Myocyte (in vitro differentiated cells): ENCODE measurements around the gene DNM3. TPM values are rescaled to one million over a fixed set of nuclear protein-coding genes. Genes with fewer than 3 reads are reported as not detected.

Experiments used
- DNase-seq: peaks from one replicate; pipeline ENCODE4 v3.0.0-alpha.2; 2012; ENCODE audit warnings: low read depth
- total RNA-seq: library from RNA; depleted of rRNA; stranded (reverse); fragments of >200 nt; gene quantifications from 2 replicates; pipeline ENCODE4 v1.2.3, GENCODE V29; 2014

The DNM3 gene
- total RNA-seq, 1 donor from 2014 or later, result 0.62 TPM

DNA sequence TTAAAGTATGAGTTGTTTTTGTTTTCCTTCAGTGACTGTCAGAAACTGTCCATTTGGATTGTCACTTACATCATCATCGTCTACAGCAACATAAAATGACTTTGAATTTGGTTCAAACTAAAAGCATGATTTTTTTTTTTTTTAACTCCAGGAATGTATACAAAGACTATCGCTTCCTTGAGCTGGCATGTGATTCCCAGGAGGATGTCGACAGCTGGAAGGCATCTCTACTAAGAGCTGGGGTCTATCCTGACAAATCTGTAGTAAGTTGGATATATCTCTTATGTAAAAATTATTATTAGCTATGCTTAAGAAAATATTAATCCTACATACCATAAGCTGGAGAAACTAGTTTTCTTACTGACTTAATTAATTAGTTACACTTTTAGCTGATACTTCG, 467.3 kb downstream of the DNM3 start:
- no peak for DNase-seq

GRCh38 chr1:172320733-172321132, 479.4 kb downstream of the DNM3 start:
- peak; percentile 21 for DNase-seq

DNA sequence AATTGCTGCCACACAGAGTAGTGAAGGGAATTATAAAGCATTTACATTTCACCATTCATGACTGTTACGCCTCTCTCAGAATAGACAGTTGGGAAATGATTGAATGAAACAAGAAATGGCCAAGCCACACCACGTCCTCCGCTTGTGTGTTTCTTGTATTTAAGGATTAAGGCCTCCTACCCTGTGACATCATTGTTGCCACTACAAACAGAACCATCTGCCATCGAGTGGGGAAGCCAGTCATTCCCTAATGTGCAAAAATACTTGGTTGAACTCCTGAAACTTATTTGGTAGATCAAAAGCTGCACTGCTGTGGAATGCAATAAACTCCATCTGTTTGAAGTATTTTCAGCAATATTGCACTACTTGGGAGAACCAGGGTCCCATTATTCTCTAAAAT, 480.2 kb downstream of the DNM3 start:
- DNase-seq, result peak; percentile 82

DNA sequence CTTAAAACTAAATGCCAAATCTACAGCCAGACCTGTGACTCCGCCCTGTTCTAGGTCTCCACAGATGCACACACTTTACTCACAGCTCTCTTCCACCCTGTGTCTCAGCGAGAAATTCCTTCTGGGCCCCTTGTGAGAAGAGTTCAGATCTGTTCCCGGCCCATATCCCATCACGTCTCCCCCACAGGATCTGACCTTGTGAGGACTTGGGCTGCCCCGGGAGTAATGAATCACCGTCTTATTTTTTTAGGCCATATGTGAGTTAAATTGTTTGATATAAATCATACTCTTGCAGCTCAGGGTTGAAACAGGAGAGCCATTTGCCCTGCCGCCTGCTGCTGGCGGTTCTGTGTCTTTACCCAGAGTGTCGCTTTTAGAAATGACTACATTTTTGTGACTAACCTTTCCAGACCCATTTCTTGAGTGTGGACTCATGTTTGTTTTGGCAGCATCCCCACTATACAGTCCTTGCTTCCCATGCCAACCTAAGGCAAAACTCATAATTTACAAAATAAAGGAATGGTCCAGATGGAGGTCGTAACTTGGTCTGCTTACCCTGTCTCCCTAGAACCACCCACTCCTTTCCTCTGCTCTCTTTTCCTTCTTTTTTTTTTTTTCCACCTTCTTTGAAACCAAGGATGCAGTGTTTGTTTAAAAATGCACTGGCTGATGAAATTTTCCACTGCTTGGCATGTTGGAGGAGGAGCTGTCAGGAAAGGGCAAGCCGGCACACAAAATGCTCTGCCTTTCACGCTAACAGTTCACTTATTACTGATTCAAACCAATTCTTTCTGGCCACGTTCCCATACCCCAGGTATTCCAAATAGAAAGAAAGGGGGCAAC, 481.1 kb downstream of the DNM3 start:
- DNase-seq, result peak; percentile 85

- DNase-seq, result no peak
Observed at GRCh38 chr1:172323686-172324085, 482.4 kb downstream of the DNM3 start.

DNA sequence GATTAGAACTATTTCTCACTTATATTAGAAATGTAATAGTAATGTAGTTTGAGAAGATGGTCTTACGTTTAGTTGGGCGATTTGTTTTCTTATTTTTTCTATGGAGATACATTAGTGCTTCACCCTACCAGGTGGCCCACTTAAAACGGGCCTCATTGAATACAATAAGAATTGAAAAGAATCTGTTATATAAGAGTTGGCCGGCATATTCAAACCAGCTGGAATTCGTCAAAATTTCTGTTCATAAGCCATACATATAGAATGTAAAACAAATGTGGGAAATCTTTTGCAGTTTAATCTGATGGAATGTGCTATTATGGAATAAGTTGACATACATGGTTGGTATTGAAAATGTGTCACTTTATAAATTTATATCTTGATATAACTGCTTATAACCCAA, 482.8 kb downstream of the DNM3 start:
- DNase-seq, result no peak

- no peak for DNase-seq
Observed at GRCh38 chr1:172324761-172325160, 483.5 kb downstream of the DNM3 start.

DNA sequence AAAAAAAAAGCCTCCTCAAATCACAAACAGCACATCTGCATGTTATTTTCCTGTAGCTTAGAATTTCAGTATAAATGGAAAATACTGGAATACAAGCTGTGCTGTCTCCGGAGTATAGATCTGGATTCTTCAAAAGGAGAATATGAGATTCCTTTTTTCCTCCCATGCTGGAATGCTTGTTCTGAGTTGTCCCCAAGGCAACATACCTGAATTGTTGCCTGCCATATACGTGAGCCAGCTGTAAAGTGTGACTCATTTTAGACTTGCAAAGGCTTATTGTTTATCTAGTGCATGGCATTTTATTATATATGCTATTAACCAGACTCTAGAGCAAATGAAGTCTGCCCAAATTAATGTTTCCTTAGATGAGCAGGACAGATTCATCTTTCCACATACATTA, 484.2 kb downstream of the DNM3 start:
- no peak for DNase-seq

DNA sequence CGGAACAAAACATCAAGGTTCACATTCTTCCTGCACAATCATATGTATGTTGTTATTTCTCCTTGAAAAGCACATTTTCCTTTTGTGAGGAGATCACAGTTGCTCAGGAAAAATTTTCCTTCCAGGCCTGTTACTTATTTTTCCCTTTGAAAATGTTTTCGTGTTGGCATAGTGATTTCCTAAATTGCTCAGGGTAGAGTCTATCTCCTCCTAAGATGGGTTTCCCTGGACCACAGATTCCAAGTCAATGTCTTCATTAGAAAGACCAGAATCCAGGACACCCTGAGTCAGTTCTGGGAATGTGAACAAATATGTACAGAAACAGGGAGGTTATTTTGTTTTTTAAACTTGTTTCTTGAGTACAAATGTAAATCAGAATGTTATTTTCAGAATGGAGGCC, 484.8 kb downstream of the DNM3 start:
- no peak for DNase-seq

- no peak for DNase-seq
Observed at GRCh38 chr1:172328266-172328665, 487.0 kb downstream of the DNM3 start.

DNA sequence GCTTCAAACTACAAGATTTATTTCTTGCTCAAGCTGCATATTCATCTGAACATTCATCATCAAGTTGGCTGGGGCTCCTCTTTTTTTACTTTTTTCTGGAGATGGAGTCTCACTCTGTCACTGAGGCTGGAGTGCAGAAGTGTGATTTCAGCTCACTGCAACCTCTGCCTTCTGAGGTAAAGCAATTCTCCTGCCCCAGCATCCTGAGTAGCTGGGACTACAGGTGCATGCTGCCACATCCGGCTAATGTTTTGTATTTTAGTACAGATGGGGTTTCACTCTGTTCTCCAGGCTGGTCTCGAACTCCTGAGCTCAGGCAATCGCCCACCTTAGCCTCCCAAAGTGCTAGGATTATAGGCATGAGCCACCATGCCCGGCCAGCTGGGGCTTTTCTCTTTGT, 490.9 kb downstream of the DNM3 start:
- no peak for DNase-seq

- no peak for DNase-seq
Observed at GRCh38 chr1:172335377-172335776, 494.1 kb downstream of the DNM3 start.

GRCh38 chr1:172338295-172338735, 497.0 kb downstream of the DNM3 start:
- no peak for DNase-seq

DNA sequence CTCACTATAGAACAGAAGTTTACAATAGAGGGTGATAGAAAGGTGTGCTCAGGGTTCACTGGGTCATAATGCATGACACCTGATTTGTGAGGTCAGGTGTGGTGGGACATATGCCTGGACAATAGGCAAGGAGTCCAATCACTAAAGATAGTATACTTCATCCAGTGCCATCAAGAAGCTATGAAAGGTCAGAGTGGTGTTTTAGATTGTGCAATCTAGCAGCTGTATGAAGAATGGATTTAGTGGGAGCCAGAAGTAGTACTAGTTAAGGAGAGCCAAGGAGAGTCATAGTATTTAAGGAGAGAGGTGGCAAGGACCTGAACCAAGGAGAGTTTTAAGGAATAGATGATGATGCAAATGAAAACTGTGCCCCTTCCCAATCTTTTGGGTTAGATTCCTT, 498.5 kb downstream of the DNM3 start:
- DNase-seq, result no peak

DNA sequence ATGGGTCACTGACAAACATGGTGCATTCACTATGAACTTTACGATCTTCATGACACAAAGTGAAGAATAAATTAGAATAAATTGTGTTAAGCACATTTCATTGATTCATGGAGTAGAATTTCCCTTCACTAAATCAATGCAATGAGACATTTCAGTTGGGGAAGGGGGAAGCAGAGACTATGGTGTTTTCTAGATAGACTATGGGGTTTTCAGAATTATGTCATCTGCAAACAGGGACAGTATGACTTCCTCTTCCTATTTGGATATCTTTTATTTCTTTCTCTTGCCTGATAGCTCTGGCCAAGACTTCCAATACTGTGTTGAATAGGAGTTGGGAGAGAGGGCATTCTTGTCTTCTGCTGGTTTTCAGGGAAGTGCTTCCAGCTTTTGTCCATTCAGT, 499.2 kb downstream of the DNM3 start:
- no peak for DNase-seq

GRCh38 chr1:172341697-172342096, 500.4 kb downstream of the DNM3 start:
- DNase-seq, result no peak

DNA sequence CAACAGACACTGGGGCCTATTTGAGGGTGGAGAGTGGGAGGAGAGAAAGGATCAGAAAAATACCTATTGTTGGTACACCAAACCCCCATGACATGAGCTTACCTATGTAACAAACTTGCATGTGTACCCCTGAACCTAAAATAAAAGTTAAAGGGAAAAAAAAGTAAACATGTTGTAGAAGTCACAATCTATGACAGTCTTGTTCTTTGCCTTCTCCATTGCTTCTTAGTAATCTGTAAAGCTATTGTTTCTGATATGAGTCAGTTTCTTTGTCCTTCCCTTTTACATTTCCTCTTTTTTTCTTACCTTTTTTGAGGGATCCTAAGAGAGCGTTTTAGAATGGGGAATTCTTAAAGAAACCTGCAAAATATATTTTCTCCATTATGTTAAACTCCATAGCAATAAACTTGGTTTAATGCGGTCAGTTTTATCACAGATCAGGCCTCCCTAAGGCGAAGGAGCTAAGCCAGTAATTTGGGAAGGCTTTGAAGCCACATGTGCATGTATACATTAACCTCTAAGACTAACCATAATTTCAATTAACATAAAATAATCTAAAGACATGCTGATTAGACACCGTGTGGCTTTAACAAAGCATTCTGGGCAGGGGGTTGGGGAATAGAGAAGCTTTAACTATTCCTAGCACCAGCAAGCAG, 501.4 kb downstream of the DNM3 start:
- no peak for DNase-seq

DNA sequence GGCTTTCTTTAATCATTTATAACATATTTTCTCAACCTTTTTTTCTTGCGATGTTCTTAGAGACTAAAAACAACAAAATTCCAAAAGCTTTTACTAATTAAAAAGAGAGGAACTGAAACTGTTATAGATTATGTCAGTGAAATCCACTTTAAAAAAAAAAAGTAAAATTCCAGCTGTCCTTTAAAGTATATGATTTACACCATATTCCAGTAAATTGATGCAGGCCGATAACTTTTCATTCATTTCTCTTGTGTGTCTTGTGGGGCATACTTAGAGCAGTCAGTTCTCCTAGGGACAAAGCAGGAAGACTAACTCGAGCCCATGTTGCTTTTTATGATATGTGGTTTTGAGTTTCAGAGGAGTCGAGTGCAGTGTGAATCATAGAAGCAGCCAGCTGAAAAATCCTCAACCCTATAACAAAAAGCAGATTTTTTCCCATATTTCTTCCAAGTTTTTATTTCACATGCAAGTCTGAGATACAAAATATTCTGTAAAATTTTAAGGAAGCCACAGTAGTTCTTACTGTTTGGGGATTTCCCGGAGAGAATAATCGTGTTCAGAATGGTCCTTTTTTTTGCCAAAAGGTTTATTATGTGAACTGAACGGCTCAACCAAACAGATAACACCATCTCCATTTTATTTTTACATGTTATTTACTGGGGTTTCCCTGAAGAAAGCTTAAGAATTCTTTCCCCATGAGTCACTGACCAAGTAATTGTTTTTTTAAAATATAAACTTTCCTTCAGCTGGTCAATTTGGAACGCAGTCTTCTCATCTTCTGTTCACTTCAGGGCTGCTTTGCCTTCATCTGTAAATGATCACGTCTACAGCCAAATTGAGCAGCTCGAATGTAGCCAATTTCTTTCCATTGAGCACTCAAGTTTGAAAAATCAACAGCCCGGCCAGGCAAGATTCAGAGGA, 502.2 kb downstream of the DNM3 start:
- peak; percentile 82 for DNase-seq

DNA sequence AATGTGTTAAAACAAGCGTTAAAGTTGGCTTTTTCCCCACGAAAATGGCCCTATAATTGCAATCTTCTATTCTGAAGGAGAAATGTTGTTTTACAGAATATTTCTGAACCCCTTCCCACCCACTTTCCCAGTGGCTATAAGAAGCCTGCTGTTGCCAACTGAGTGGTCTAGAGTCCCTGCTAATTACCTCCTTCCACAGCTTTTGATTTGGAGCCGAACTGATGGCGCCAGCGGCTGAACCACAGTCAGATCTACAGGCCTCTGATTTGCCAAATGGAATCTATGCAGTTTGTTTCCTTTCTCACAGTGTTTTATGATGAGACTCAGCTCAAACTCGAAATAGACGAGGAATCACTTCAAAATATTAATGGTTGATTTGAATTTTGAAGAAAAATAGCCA, 503.1 kb downstream of the DNM3 start:
- DNase-seq, result no peak

DNA sequence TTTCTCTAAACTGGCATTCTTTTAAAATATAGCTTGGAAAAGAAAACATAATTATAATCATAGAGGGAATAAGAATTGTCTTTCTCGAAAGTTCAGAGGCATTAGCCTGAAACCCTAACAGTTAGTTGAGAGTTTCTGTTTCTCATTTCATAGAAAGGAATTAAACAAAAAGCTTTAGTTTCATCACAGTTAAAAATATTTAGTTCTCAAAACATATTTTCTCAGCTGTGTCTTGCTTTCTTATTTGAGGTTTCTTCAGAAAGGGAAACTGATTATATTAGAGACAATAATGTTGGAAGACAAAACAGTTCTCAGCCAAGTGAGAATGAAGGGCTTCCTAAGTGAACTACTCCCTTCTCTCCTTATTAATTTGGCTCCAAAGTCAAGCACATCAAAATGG, 503.8 kb downstream of the DNM3 start:
- DNase-seq, result no peak

DNA sequence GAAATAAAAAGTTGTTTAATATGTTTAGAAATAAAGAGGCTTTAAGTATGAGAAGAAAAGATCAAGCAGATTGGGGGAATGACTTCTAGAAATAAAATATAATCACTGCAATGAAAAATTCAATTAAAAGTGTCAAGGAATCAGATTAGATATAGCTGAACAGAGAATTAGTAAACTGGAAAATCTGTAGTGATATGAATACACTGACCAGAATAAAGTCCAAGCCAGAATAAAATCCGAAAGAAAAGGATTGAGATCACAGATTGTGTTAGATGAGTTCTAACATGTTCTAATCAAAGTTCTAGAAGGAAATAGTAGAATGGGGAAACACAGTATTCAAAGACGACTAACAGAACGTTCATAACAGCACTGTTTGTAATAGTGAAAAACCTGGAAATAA, 506.1 kb downstream of the DNM3 start:
- DNase-seq, result no peak

DNA sequence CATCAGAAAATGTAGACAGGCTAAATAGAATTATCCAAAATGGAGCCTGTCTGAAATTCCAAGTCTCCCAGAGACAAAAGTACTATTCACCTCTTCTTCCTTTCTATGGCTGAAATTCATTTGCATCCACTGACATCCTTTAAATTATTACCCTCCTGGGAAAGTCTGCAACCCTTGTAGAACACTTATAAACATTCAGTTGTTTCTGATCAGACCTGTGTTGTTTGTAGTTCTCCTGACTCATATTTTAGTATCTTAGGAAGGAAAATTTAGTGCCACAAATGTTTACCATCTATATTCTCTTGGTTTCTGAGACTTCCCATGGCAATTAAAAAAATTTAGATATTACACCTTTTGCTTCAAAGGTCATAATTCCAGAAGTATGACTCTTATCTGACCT, 509.6 kb downstream of the DNM3 start:
- no peak for DNase-seq
